ENCODE results near the gene NEURL1. TPM values are rescaled to one million over a fixed set of nuclear protein-coding genes. Genes with fewer than 3 reads are reported as not detected.
A peak's percentile ranks its signal among the peaks of the same experiment; 100 is the strongest.

The NEURL1 gene
- total and polyA plus RNA-seq, 5 donors, result 0.11 to 0.20 (median 0.16) TPM

- Histone ChIP-seq H3K9me3 (ENCODE audit: control insufficient read depth, low read length) (no peaks in the 10 kb centered on the region), H3K4me3 (ENCODE audit: low read length) (no peak overlapping the region), H3K4me1 (ENCODE audit: control insufficient read depth, insufficient read depth, low read length) (no peaks in the 10 kb centered on the region), H3K27ac (ENCODE audit: low read length) (no peak overlapping the region), H3K27me3 (ENCODE audit: control insufficient read depth, insufficient read depth) (no peaks in the 10 kb centered on the region)
- ATAC-seq (no peak), DNase-seq (peak in 1 of 3 donors; percentile 7)
- 94% methylated on average over 9 of the region's 9 CpGs for WGBS
- intact Hi-C loops (cut with DNase I), result no loop called here
Observed at GRCh38 chr10:103543617-103544525, 50.4 kb downstream of the NEURL1 start.

- Histone ChIP-seq H3K27ac (ENCODE audit: low read length) (no peak overlapping the region), H3K9me3 (ENCODE audit: control insufficient read depth, low read length) (no peaks in the 10 kb centered on the region), H3K27me3 (ENCODE audit: control insufficient read depth, insufficient read depth) (no peaks in the 10 kb centered on the region), H3K4me3 (ENCODE audit: low read length) (no peak overlapping the region), H3K4me1 (ENCODE audit: control insufficient read depth, insufficient read depth, low read length) (no peaks in the 10 kb centered on the region)
- WGBS, result 89% methylated on average over 8 of the region's 8 CpGs
- intact Hi-C loops (cut with DNase I), result no loop called here
- no peak for ATAC-seq
- peak in 1 of 3 donors; percentile 12 for DNase-seq
Observed at GRCh38 chr10:103544657-103545310, 51.3 kb downstream of the NEURL1 start.

- 100% methylated on average over 1 of the region's 1 CpG for whole genome bisulfite sequencing
- intact Hi-C loops (cut with DNase I), result no loop called here
- no peak overlapping the region for H3K4me3 ChIP-seq (ENCODE audit: low read length)
- peak in 1 of 3 donors; percentile 21 for DNase-seq
- H3K9me3 ChIP-seq (ENCODE audit: control insufficient read depth, low read length), result no peaks in the 10 kb centered on the region
- no peaks in the 10 kb centered on the region for H3K27me3 ChIP-seq (ENCODE audit: control insufficient read depth, insufficient read depth)
- no peak overlapping the region for H3K27ac ChIP-seq (ENCODE audit: low read length)
- H3K4me1 ChIP-seq (ENCODE audit: control insufficient read depth, insufficient read depth, low read length), result no peaks in the 10 kb centered on the region
- ATAC-seq, result no peak
Observed at GRCh38 chr10:103545366-103545765, 51.9 kb downstream of the NEURL1 start.

GRCh38 chr10:103545771-103546281, 52.3 kb downstream of the NEURL1 start:
- intact Hi-C loops (cut with DNase I), result no loop called here
- WGBS, result 97% methylated on average over 4 of the region's 4 CpGs
- H3K27ac ChIP-seq (ENCODE audit: low read length), result no peak overlapping the region

GRCh38 chr10:103546401-103546800, 52.9 kb downstream of the NEURL1 start:
- ATAC-seq (no peak), DNase-seq (peak in 1 of 3 donors; percentile 1)
- Histone ChIP-seq H3K9me3 (ENCODE audit: control insufficient read depth, low read length) (no peaks in the 10 kb centered on the region), H3K27me3 (ENCODE audit: control insufficient read depth, insufficient read depth) (no peaks in the 10 kb centered on the region), H3K4me1 (ENCODE audit: control insufficient read depth, insufficient read depth, low read length) (no peaks in the 10 kb centered on the region), H3K27ac (ENCODE audit: low read length) (no peak overlapping the region), H3K4me3 (ENCODE audit: low read length) (no peak overlapping the region)
- 86% methylated on average over 1 of the region's 1 CpG for WGBS
- intact Hi-C loops (cut with DNase I), result no loop called here

More at GRCh38 chr10:103545771-103546281, 52.3 kb downstream of the NEURL1 start:
- DNase-seq (peak in 1 of 3 donors; percentile 40), ATAC-seq (no peak)
- no peaks in the 10 kb centered on the region for H3K9me3 ChIP-seq (ENCODE audit: control insufficient read depth, low read length)
- H3K4me1 ChIP-seq (ENCODE audit: control insufficient read depth, insufficient read depth, low read length), result no peaks in the 10 kb centered on the region
- H3K27me3 ChIP-seq (ENCODE audit: control insufficient read depth, insufficient read depth), result no peaks in the 10 kb centered on the region
- no peak overlapping the region for H3K4me3 ChIP-seq (ENCODE audit: low read length)

- intact Hi-C loops (cut with DNase I), result no loop called here
- Histone ChIP-seq H3K9me3 (ENCODE audit: control insufficient read depth, low read length) (no peaks in the 10 kb centered on the region), H3K4me3 (ENCODE audit: low read length) (no peak overlapping the region), H3K27me3 (ENCODE audit: control insufficient read depth, insufficient read depth) (no peaks in the 10 kb centered on the region), H3K4me1 (ENCODE audit: control insufficient read depth, insufficient read depth, low read length) (no peaks in the 10 kb centered on the region), H3K27ac (ENCODE audit: low read length) (no peak overlapping the region)
- WGBS, result 66% methylated on average over 10 of the region's 10 CpGs
- DNase-seq (peak in 1 of 3 donors; percentile 57), ATAC-seq (peak in 1 of 2 donors; percentile 56)
Observed at GRCh38 chr10:103547391-103547946, 54.0 kb downstream of the NEURL1 start.

- Histone ChIP-seq H3K9me3 (ENCODE audit: control insufficient read depth, low read length) (no peaks in the 10 kb centered on the region), H3K4me3 (ENCODE audit: low read length) (no peak overlapping the region), H3K4me1 (ENCODE audit: control insufficient read depth, insufficient read depth, low read length) (no peaks in the 10 kb centered on the region), H3K27me3 (ENCODE audit: control insufficient read depth, insufficient read depth) (no peaks in the 10 kb centered on the region), H3K27ac (ENCODE audit: low read length) (no peak overlapping the region)
- ATAC-seq, result no peak
- 97% methylated on average over 3 of the region's 3 CpGs for WGBS
- DNase-seq, result no peak
- intact Hi-C loops (cut with DNase I), result no loop called here
Observed at GRCh38 chr10:103548006-103548405, 54.5 kb downstream of the NEURL1 start.

GRCh38 chr10:103548581-103549348, 55.3 kb downstream of the NEURL1 start:
- no peak for ATAC-seq
- Histone ChIP-seq H3K4me1 (ENCODE audit: control insufficient read depth, insufficient read depth, low read length) (no peaks in the 10 kb centered on the region), H3K4me3 (ENCODE audit: low read length) (no peak overlapping the region), H3K9me3 (ENCODE audit: control insufficient read depth, low read length) (no peaks in the 10 kb centered on the region), H3K27me3 (ENCODE audit: control insufficient read depth, insufficient read depth) (no peaks in the 10 kb centered on the region), H3K27ac (ENCODE audit: low read length) (no peak overlapping the region)
- DNase-seq, result peak in 1 of 3 donors; percentile 36
- WGBS, result 93% methylated on average over 12 of the region's 12 CpGs
- intact Hi-C loops (cut with DNase I), result no loop called here

- no peak overlapping the region for H3K4me3 ChIP-seq (ENCODE audit: low read length)
- 88% methylated on average over 3 of the region's 3 CpGs for WGBS
- ATAC-seq, result no peak
Observed at GRCh38 chr10:103549349-103549685, 55.8 kb downstream of the NEURL1 start.

GRCh38 chr10:103550229-103550628, 56.7 kb downstream of the NEURL1 start:
- no peaks in the 10 kb centered on the region for H3K27me3 ChIP-seq (ENCODE audit: control insufficient read depth, insufficient read depth)
- WGBS, result 100% methylated on average over 1 of the region's 1 CpG
- ATAC-seq (no peak), DNase-seq (no peak)
- no peak overlapping the region for H3K4me3 ChIP-seq (ENCODE audit: low read length)
- H3K27ac ChIP-seq (ENCODE audit: low read length), result no peak overlapping the region
- H3K9me3 ChIP-seq (ENCODE audit: control insufficient read depth, low read length), result no peaks in the 10 kb centered on the region
- no peaks in the 10 kb centered on the region for H3K4me1 ChIP-seq (ENCODE audit: control insufficient read depth, insufficient read depth, low read length)
- intact Hi-C loops (cut with DNase I), result no loop called here

More at GRCh38 chr10:103549349-103549685, 55.8 kb downstream of the NEURL1 start:
- no peaks in the 10 kb centered on the region for H3K27me3 ChIP-seq (ENCODE audit: control insufficient read depth, insufficient read depth)
- H3K4me1 ChIP-seq (ENCODE audit: control insufficient read depth, insufficient read depth, low read length), result no peaks in the 10 kb centered on the region
- no peaks in the 10 kb centered on the region for H3K9me3 ChIP-seq (ENCODE audit: control insufficient read depth, low read length)
- no peak overlapping the region for H3K27ac ChIP-seq (ENCODE audit: low read length)
- intact Hi-C loops (cut with DNase I), result no loop called here
- DNase-seq, result no peak
